Epithelial cell of proximal tubule (primary cell): Measurements from ENCODE around the gene USP7. TPM values are rescaled to one million over a fixed set of nuclear protein-coding genes. Genes with fewer than 3 reads are reported as not detected.
A peak's percentile ranks its signal among the peaks of the same experiment; 100 is the strongest.

ENCODE experiments used
- DNase-seq: peaks from one replicate; pipeline ENCODE4 v3.0.0-alpha.2; 2011; ENCODE audit warnings: low read depth
- H3K4me3 ChIP-seq: 2 replicates; pipeline ENCODE4 v1.5.1; 2011; ENCODE audit warnings: low read depth, mild to moderate bottlenecking, low read length
- CTCF ChIP-seq: conservative IDR thresholded peaks from 2 replicates; pipeline ENCODE4 v1.5.1; 2012; ENCODE audit warnings: low read depth, mild to moderate bottlenecking, low read length
- total RNA-seq: library from RNA; depleted of rRNA; stranded (reverse); fragments of >200 nt; gene quantifications from 2 replicates; pipeline ENCODE4 v1.2.3, GENCODE V29; 2015

The USP7 gene
- total RNA-seq, 1 donor from 2014 or later = 91.4 TPM

GRCh38 chr16:8908810-8909468 lies 54.8 kb downstream of the USP7 start:
- no peak for TF ChIP-seq CTCF
- no peak for DNase-seq
- H3K4me3 ChIP-seq = no peak overlapping the region

DNA sequence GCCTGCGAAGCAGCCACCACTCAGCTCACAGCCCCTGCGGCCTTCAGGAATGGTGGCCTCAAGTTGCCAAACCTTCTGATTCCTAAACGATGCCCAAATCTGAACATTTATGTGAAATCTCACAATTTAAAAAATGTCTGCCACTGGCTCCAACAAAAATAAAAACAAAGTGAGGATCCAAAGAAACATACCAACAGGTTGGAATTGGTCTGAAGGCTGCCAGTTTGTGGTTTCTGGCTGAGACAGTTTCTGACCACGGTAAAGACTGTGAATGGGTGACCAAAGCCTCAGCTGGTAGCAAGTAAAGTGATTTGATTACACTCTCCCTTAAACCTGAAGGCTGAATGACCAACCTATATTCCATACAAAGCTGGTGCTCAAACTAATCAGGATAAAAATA lies 56.6 kb downstream of the USP7 start:
- H3K4me3 ChIP-seq = no peak overlapping the region
- DNase-seq = no peak
- TF ChIP-seq CTCF = no peak

GRCh38 chr16:8905795-8906591 lies 57.7 kb downstream of the USP7 start:
- no peak for DNase-seq
- peak; percentile 41 for TF ChIP-seq CTCF
- H3K4me3 ChIP-seq = no peak overlapping the region

DNA sequence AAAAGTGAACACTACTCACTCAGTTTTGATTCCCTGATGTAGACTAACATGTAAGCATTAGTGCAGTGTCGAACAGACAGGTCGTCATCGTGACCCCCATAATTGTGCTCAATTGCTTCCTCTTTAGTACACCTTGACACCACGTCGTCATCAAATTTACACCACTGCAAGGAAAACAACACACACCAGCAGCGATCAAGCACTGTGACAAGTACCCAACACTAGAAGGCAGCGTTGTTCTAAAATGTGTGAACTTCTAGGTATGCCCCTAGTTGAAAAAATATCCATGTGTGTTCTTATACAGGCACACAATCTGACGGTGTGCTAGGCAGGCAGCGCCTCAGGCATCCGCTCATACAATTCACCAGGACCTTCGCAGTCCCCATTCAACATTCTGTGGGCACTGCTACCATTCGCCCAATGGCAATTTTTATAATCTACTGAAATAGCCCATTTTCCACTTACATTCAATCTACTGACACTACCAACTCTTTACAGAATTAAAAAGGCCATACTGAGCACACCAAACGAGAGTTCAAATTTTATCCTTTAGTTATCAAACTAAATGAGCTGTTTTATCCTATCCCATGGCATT lies 58.4 kb downstream of the USP7 start:
- DNase-seq = no peak
- H3K4me3 ChIP-seq = no peak overlapping the region

GRCh38 chr16:8904018-8904430 lies 59.7 kb downstream of the USP7 start:
- H3K4me3 ChIP-seq = no peak overlapping the region
- DNase-seq = no peak
- no peak for TF ChIP-seq CTCF

More for the DNA sequence above, 58.4 kb downstream of the USP7 start:
- peak; percentile 61 for TF ChIP-seq CTCF

GRCh38 chr16:8903004-8903403 lies 60.7 kb downstream of the USP7 start:
- TF ChIP-seq CTCF = no peak
- no peak for DNase-seq
- no peak overlapping the region for H3K4me3 ChIP-seq
